HUES48 (cell line): ENCODE results near the gene C11orf65.
"Not testable (repeated sequence)": the region's sequence is repeated elsewhere in the genome, so short reads cannot be mapped to it uniquely, and the experiment has no call there.

ENCODE experiments used
- H3K27ac ChIP-seq: one replicate; pipeline ENCODE4 v1.7.0; 2013; ENCODE audit warnings: low read depth, low read length, inconsistent platforms
- H3K27me3 ChIP-seq: 2 replicates; pipeline ENCODE4 v1.6.1; 2013; ENCODE audit warnings: mild to moderate bottlenecking, low read length; ENCODE audit not compliant: control insufficient read depth, insufficient read depth
- H3K36me3 ChIP-seq: 2 replicates; pipeline ENCODE4 v1.6.1; 2013; ENCODE audit warnings: low read length; ENCODE audit not compliant: control insufficient read depth, insufficient read depth
- H3K4me1 ChIP-seq: 2 replicates; pipeline ENCODE4 v1.6.1; 2013; ENCODE audit warnings: mild to moderate bottlenecking, low read length; ENCODE audit not compliant: control insufficient read depth, insufficient read depth
- H3K4me3 ChIP-seq: 2 replicates; pipeline ENCODE4 v1.5.1; 2013; ENCODE audit warnings: mild to moderate bottlenecking, low read depth, low read length
- H3K9ac ChIP-seq: 2 replicates; pipeline ENCODE4 v1.6.1; 2013; ENCODE audit warnings: mild to moderate bottlenecking, low read depth, low read length, moderate library complexity
- H3K9me3 ChIP-seq: 2 replicates; pipeline ENCODE4 v1.6.1; 2013; ENCODE audit warnings: low read length; ENCODE audit not compliant: control insufficient read depth, insufficient read depth

The C11orf65 gene

GRCh38 chr11:108472681-108473080 lies 5.4 kb upstream of the C11orf65 start:
- no peak overlapping the region for H3K27ac ChIP-seq
- peaks cover 8% of the 10 kb centered on the region; the same call in 1 of the 2 replicates for H3K36me3 ChIP-seq
- no peak overlapping the region for H3K4me3 ChIP-seq
- H3K4me1 ChIP-seq = no peaks in the 10 kb centered on the region
- no peak overlapping the region for H3K9ac ChIP-seq
- H3K27me3 ChIP-seq = no peaks in the 10 kb centered on the region
- no peaks in the 10 kb centered on the region for H3K9me3 ChIP-seq

- no peaks in the 10 kb centered on the region for H3K4me1 ChIP-seq
- H3K36me3 ChIP-seq = no peaks in the 10 kb centered on the region
- H3K4me3 ChIP-seq = no peak overlapping the region
- no peaks in the 10 kb centered on the region for H3K27me3 ChIP-seq
- H3K9ac ChIP-seq = no peak overlapping the region
- no peaks in the 10 kb centered on the region for H3K9me3 ChIP-seq
- no peak overlapping the region for H3K27ac ChIP-seq
Observed at GRCh38 chr11:108468478-108468864, 1.1 kb upstream of the C11orf65 start.

GRCh38 chr11:108466405-108466804 lies 924 bp downstream of the C11orf65 start:
- peak overlapping the region; percentile 94 for H3K9ac ChIP-seq

GRCh38 chr11:108453207-108453835 lies 14.0 kb downstream of the C11orf65 start:
- Histone ChIP-seq H3K4me1 (no peaks in the 10 kb centered on the region), H3K9me3 (peaks cover 8% of the 10 kb centered on the region), H3K27ac (no peak overlapping the region), H3K27me3 (no peaks in the 10 kb centered on the region), H3K36me3 (no peaks in the 10 kb centered on the region), H3K9ac (no peak overlapping the region), H3K4me3 (no peak overlapping the region)

More at GRCh38 chr11:108466405-108466804, 924 bp downstream of the C11orf65 start:
- Histone ChIP-seq H3K4me1 (no peaks in the 10 kb centered on the region), H3K27ac (peak overlapping the region; percentile 98), H3K27me3 (no peaks in the 10 kb centered on the region), H3K36me3 (no peaks in the 10 kb centered on the region), H3K4me3 (peak overlapping the region; percentile 73), H3K9me3 (no peaks in the 10 kb centered on the region)

- not testable (repeated sequence) for H3K36me3 ChIP-seq, H3K9ac ChIP-seq, H3K27ac ChIP-seq, H3K4me3 ChIP-seq, H3K4me1 ChIP-seq, H3K27me3 ChIP-seq
- H3K9me3 ChIP-seq = peaks cover 24% of the 10 kb centered on the region
Observed at GRCh38 chr11:108441445-108441844, 25.9 kb downstream of the C11orf65 start.

GRCh38 chr11:108436594-108436993 lies 30.7 kb downstream of the C11orf65 start:
- Histone ChIP-seq H3K9ac (no peak overlapping the region), H3K4me3 (no peak overlapping the region), H3K9me3 (peaks cover 27% of the 10 kb centered on the region), H3K27me3 (no peaks in the 10 kb centered on the region), H3K4me1 (no peaks in the 10 kb centered on the region), H3K36me3 (no peaks in the 10 kb centered on the region), H3K27ac (no peak overlapping the region)

GRCh38 chr11:108435066-108435465 lies 32.3 kb downstream of the C11orf65 start:
- no peaks in the 10 kb centered on the region for H3K4me1 ChIP-seq
- no peak overlapping the region for H3K27ac ChIP-seq
- no peaks in the 10 kb centered on the region for H3K36me3 ChIP-seq
- no peak overlapping the region for H3K4me3 ChIP-seq
- no peaks in the 10 kb centered on the region for H3K27me3 ChIP-seq
- H3K9me3 ChIP-seq = peaks cover 15% of the 10 kb centered on the region
- no peak overlapping the region for H3K9ac ChIP-seq

GRCh38 chr11:108432783-108433182 lies 34.5 kb downstream of the C11orf65 start:
- Histone ChIP-seq H3K27ac (no peak overlapping the region), H3K9ac (no peak overlapping the region), H3K36me3 (no peaks in the 10 kb centered on the region), H3K27me3 (no peaks in the 10 kb centered on the region), H3K4me1 (no peaks in the 10 kb centered on the region), H3K4me3 (no peak overlapping the region), H3K9me3 (peaks cover 7% of the 10 kb centered on the region)

GRCh38 chr11:108431997-108432396 lies 35.3 kb downstream of the C11orf65 start:
- Histone ChIP-seq H3K27me3 (no peaks in the 10 kb centered on the region), H3K36me3 (no peaks in the 10 kb centered on the region), H3K4me1 (no peaks in the 10 kb centered on the region), H3K9me3 (peaks cover 7% of the 10 kb centered on the region), H3K4me3 (no peak overlapping the region), H3K27ac (no peak overlapping the region), H3K9ac (no peak overlapping the region)

GRCh38 chr11:108431370-108431769 lies 36.0 kb downstream of the C11orf65 start:
- H3K4me3 ChIP-seq = no peak overlapping the region
- no peaks in the 10 kb centered on the region for H3K36me3 ChIP-seq
- H3K27ac ChIP-seq = no peak overlapping the region
- no peaks in the 10 kb centered on the region for H3K27me3 ChIP-seq
- H3K9me3 ChIP-seq = peaks cover 5% of the 10 kb centered on the region
- no peaks in the 10 kb centered on the region for H3K4me1 ChIP-seq
- H3K9ac ChIP-seq = no peak overlapping the region

GRCh38 chr11:108417551-108417950 lies 49.8 kb downstream of the C11orf65 start:
- H3K27me3 ChIP-seq, H3K4me1 ChIP-seq, H3K27ac ChIP-seq, H3K9ac ChIP-seq, H3K4me3 ChIP-seq, H3K36me3 ChIP-seq, H3K9me3 ChIP-seq: not testable (repeated sequence)
